IPS-NIHi7 (cell line): ENCODE measurements around the gene CCNJ.
"Not testable (repeated sequence)": the region's sequence is repeated elsewhere in the genome, so short reads cannot be mapped to it uniquely, and the experiment has no call there.

ENCODE experiments used
- DNase-seq: peaks from one replicate; pipeline ENCODE4 v3.0.0; 2012; ENCODE audit warnings: mixed read lengths; ENCODE audit errors: extremely low spot score

Gene CCNJ, protein sequence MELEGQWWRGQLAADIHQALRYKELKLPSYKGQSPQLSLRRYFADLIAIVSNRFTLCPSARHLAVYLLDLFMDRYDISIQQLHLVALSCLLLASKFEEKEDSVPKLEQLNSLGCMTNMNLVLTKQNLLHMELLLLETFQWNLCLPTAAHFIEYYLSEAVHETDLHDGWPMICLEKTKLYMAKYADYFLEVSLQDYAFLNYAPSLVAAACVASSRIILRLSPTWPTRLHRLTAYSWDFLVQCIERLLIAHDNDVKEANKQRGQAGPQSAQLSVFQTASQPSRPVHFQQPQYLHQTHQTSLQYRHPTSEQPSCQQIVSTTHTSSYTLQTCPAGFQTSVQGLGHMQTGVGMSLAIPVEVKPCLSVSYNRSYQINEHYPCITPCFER

DNA sequence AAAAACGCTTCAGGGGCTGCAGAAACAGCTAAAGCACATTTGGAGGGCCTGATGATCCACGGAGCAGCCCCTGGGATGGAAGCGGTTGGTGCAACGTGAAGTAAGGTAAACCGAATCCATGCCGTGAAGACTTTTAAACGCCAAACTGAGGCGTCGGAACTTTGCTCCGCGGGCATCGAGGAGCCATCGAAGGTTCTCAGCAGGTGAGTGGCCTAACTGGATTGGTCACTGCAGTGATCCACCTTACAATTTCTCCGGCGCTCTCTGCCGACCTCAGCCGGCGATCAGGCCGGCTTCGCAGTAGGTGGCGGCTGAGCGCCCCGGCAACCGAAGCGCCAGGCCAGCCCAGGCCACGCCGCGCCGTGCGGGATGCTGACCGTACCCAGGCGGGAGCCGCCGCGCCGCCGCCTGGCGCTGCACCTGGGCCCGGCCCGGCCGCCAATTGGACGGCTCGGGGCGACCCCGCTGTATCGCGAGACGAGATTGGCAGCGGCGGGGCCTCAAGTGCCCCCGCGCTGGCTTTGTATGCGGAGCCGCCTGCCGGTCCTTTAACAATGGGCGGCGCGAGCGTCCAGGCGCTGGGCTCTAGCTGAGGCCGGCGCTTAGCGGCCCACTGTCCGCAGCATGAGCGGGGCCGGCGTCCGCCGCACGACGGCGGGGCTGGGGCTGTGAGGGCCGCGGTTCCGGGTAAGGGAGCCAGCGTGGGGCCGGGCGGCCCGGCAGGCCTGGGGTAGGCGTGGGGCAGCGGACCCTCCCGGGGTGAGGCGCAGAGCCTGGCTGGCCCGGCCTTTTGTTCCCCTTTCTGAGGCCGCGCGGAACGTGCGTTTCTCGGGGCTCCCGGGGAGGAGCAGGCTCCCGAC is at the start of gene CCNJ:
Gene CCNJ, plus strand, starts transcription at position 551 of the 860 bp plus-strand sequence. CDS start 811 bp downstream, outside the sequence.
- peak; percentile 99 for DNase-seq

DNA sequence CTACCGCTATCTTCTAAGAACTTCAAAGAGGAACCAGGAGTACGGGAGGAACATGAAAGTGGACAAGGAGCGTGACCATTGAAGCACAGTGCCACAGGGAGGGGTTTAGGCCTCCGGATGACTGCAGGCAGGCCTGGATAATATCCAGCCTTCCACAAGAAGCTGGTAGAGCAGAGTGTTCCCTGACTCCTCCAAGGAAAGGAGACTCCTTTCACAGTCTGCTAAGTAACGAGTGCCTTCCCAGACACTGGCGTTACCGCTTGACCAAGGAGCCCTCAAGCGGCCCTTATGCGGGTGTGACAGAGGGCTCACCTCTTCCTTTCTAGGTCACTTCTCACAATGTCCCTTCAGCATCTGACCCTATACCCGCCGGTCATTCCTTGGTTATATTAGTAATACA is 49.0 kb upstream of the CCNJ start:
- DNase-seq = not testable (repeated sequence)

DNA sequence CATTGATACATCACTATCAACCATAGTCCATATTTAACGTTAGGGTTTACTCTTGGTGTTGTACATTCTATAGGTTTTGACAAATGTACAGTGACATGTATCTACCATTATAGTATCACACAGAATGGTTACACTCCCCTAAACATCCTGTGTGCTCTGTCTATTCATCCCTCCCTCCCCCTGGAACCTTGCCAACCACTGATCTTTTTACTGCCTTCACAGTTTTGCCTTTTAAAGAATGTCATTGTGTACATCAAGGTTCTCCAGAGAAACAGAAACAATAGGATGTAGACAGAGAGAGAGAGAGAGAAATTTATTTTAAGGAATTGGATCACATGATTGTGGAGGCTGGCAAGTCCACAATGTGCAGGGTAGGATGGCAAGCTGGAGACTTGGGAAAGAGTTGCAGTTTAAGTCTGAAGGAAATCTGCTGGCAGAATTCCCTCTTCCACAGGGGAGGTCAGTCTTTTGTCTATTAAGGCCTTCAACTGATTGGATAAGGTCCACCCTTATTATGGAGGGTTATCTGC is 45.1 kb upstream of the CCNJ start:
- DNase-seq = no peak

DNA sequence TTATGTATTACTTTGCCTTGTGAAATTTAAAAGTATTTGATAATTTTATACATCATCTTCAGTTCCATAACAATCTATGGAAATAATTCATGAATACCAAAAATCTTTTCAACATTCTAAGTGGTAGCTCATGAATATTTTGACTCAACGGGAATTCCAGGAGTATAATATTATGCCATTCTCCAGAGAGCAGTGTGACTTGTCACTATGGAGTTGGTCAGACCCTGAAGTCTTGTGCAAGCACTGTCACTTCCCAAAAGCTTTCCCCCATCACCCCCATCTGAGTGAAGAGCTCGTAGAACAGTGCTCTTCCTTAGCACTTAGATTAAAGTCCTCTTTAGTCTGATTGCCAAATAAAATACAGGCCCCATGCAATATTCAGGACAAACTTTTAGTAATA is 29.4 kb upstream of the CCNJ start:
- DNase-seq = no peak

DNA sequence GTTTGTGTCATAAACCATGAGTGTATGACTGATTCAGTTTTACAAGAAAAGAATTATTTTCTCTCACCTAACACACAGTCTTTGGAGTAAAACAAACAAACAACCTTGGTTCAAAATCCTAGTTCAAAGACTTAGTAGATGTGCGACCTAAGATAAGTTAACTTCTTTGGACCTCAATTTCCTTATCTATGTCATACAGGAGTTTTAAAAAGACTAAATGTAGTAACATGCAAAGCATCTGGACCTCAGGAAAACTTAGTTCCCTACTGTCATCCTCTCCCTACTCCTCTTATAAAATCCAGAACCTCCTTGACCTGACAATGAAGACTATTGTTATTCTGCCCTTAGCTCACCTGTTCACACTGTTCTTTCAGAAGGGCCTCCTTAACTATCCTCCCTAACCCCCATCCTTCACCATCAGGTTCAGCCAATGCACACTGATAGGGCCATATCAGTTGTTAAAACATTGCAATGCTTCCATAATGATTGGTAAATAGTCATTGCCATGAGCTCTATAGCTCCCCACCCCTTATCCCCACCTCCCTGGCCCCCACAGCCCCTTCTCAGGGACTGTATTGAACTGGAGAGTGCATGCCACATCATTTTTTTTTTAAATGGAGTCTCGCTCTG is 28.8 kb upstream of the CCNJ start:
- no peak for DNase-seq

DNA sequence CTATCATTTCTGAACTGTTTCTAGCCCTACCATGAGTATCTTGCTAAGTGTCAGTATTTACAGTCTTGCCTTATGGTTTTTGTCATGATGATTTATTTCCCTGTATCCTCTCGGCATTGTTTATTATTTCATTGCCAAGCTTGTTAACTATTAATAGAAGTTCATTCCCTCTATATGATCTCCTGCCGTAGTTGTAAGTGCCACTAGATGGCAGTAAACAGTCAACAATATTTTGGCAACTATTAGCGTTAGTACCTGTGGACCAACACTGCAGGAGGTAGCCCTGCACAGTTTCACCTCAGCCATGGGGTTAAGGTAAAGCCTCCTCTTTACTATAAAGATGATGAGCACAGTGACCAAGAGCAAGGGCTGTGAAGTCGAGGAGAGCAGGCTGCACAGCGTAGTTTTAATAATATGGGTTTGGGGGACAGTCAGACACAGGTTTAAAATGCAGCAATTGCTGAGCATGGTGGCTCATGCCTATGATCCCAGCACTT is 26.1 kb upstream of the CCNJ start:
- peak; percentile 73 for DNase-seq

DNA sequence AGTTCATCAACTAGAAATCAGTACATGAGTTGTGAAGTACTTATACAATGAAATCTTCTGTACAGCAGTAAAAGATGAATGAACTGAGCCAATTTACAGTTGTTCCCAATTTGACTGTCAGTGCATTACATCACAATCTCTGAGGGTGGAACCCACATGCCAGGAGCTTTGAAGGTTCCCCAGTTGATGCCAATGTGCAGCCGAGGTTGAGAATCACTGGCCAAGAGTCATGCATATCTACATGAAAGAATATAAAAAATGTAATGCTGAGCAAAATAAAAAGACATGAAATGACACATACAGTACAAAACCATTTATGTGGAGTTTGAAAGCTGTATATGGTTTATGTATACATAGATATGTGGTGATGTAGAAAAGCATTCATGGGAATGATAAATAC is 22.1 kb upstream of the CCNJ start:
- no peak for DNase-seq

DNA sequence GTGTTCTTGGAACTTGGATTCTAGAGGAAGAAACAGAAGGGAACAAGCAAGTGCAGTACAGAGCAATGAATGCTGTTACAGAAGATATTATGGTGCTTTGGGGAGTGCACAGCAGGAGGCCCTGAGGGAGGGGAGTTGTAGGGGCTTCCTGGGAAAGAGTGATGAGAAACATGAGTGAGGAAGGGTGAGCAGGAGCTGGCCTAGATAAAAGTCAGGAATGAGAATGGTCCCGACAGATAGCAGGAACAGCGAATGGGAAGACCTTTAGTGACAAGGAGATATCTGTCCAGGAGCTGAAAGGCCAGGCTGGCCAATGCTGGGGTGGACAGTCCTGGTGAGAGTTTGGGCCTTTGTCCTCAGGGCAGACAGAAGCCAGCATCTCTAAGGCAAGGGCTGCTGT is 20.6 kb upstream of the CCNJ start:
- no peak for DNase-seq

DNA sequence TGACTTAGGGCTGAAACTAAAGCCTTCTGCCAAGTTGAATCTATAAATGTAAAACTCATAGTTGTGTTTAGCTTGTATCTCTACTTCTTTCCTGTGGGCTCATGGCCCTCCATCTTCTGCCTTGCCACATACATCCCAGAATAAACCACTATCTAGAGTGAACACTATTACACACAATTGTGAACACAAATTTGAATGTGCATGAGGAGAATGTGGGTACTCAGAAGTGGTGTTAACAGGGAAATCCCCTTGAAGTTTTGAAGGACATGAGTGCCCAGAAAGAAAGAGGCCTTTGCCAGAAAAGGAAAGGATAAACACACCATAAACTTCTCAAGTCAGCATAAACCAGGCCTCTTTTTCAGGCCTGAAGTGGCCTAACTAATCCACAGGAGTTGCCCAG is 20.2 kb upstream of the CCNJ start:
- DNase-seq = no peak

DNA sequence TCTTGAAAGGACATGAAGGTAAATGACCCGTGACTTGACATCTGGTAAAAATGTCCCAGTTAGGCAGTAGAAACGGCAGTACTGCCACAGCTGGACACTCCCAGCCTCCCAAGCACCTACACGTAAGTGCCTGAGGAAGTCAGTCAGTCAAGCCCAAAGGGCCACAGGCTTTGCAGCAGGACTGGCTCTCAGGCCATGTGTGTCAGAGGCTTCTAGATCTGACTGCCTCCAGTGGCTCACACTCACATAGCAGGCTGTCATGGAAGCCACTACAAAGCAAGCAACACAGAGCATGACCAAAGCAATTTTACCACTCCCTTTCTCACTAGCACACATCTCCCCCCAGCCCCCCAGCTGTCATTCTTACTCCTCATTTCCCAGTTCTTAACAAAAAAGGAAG is 17.8 kb upstream of the CCNJ start:
- DNase-seq = peak; percentile 63

DNA sequence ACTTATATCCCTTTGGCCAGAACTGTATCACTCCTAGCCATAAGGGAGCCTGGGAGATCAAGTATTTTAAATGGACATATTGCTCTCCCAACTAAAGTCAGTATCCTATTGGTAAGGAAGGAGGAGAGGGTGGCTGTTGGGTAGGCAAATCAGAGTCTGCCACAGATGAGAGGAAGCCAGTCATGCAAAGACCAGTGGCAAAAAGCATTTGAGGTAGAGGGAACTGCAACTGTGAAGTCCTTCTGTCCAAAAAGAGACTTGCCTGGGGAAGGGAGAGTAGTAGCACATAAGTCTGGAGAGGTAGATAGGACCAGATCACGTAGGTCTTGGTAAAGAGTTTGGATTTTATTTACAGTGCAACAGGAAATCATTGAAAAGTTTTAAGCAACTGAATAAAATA is 8.8 kb upstream of the CCNJ start:
- DNase-seq = no peak

DNA sequence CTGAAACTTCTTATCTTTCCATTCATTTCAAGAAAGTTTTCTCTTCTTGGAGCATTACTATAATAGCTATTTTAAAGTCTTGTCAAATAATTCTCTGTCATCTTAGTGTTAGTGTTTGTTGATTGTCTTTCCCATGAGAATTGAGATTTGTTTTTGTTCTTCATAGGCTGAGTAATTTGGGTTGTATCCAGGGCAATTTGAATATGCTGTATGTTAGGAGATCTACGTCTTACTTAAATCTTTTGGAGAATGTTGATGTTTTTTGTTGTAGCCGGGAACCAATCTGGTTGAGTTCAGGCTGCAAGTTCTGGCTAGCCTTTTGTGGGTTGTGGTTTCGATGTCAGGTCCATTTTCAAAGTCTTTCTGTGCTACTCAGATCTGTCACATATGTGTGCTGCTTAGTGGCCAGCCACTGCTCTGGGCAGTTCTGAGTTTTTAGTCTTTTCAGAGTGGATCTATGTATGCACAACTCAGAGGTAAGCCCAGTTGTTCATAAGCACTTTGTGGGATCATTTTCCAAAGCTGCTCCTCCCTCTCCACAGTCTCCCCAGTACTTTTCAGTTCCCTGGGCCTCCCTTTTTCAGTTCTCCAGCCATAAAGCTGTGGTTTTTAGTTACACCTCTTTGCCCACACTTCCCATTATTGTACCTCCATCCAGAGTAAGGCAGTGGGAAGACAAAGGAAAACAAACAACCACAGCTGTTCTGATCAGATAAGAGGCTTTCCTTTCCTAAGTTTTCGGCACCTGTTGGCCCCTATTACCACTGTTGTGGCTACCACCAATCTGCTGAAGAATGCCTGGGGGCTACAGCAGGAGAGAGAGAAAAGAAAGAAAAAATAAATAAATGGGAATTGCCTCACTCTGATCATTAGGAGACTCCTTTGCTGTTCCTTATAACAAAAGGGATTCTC is 4.7 kb upstream of the CCNJ start:
- DNase-seq = no peak

DNA sequence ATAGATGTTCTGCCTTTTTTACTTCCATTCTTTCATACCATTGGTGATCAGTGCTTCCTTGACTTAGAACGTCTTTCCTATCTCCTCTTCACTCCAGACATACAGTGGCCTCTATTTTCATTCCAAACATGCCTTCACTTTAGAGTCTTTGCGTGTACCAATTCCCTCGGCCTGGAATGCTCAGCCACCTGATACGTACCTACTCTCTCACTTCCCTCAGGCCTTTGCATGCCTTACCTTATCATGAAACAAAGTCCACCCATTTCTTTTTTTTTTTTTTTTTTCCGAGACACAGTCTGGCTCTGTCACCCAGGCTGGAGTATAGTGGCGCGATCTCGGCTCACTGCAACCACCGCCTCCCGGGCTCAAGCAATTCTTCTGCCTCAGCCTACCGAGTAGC is 2.2 kb upstream of the CCNJ start:
- no peak for DNase-seq

DNA sequence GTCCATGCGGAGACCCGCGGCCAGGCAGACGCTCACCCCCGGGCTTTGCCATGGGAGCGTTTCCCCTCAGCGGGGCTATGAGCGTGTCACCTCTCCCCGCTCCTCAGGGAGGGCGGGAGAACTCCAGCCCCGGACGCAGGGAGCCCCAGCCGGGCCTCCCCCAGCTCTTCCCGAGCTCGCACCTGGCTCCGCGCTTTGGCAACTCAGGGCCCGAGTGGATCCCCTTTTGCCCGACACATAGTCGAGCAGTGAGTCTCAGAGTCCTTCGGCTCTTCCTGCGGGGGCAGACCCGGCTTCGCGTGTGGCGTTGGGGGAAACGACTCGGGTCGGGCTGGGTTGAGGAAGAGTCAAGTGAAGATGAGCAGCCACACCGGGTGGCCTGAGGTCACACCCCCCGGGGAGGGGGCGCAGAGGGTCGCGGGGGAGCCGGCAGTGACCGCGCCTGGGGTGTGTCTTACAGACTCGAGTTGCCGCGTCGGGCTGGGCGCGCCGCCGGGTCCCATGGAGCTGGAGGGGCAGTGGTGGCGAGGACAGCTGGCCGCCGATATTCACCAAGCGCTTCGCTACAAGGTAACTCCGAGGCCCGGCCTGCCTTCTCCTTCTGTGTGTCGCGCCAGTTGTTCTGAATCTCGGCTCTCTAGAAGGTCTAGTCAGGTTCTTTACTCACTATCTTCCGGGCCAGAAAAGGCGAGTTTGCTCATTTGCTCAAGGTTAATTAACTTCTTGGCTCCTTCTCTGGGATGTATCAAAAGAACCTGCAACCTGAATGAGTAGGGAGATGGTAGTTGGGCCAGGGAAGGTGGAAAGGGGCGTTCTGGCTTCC is 721 bp downstream of the CCNJ start:
- DNase-seq = peak; percentile 59

DNA sequence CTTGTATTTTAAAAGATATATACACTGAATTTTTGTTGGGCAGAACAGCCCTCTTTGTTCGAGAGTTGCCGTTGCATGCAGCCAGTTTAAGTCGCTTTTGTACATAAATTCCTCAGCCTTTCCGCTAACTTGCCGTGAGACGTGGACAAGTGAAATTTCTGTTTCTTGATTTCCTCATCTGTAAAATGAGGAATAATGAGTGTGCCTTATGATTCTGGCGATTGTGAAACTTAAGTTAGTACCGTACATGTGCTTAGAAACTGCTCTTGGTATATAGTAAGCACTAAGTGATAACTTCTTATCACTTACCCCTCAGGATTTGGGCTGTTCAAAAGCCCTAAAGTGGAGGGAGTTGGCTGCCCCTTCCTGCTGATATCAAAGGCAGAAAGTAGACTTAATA is 1.4 kb downstream of the CCNJ start:
- DNase-seq = peak; percentile 10

DNA sequence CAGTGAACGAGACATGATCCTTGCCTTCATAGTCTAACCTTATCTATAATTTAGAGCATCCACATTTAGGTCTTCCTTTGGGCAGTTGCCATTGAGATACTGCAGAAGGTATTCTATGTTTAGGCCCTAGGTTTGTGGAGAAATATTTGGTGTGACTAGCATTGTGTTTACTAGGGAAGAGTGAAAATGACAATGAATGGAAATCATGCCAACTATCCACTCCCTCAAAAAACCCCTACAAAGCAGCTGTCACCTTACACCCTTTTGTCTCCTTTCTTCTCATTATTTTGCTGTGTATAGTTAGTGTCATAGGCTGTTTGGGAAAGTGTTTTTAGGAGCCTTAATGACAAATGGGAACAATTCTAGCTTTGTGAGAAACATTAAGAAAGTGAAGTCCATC is 3.2 kb downstream of the CCNJ start:
- no peak for DNase-seq

DNA sequence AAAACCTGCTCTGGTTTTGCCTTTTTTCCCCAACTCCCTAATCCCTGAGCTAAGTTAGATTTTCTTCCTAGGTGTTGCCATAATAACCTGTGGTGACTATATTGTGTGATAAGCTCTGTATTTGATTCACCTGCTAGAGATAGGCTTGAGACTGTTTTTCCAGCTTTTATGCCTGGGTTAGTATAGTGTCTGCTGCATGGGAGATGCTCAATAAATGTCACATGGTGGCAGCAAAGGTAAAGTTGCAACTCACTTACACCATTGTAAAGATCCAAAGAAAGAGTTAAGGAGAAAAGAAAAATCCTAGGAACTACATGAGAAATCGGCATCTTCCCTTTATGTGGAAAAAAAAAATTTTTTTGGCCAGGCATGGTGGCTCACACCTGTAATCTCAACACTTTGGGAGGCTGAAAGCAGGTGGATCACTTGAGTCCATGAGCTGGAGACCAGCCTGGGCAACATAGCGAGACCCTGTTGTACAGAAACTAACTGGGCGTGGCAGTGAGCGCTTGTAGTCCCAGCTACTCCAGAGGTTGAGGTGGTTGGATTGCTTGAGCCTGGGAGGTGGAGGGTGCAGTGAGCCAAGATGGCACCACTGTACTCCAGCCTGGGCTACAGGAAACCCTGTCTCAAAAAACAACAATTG is 3.7 kb downstream of the CCNJ start:
- no peak for DNase-seq

DNA sequence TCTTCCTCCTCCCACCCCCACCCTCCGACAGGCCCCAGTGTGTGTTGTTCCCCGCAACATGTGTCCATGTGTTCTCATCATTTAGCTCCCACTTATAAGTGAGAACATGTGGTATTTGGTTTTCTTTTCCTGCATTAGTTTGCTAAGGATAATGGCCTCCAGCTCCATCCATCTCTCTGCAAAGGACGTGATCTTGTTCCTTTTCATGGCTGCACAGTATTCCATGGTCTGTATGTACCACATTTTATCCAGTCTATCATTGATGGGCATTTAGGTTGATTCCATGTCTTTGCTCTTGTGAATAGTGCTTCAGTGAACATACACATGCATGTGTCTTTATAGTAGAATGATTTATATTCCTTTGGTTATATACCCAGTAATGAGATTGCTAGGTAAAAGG is 4.5 kb downstream of the CCNJ start:
- not testable (repeated sequence) for DNase-seq

DNA sequence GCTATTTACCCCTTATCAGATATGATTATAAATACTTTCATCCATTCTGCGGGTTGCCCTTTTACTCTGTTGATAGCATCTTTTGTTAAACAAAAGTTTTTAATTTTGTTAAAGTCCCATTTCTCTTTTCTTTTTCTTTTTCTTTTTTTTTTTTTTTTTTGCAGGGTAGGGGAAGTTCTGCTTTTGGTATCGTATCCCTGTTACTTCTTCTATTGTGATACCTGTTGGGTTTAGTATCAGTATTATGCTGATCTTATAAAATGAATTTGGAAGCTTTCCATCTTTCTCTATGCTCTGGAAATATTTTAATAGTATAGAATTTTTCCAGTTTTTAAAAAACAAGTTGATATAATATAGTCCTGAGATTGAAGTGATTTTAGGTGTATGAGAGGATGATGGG is 6.0 kb downstream of the CCNJ start:
- no peak for DNase-seq

DNA sequence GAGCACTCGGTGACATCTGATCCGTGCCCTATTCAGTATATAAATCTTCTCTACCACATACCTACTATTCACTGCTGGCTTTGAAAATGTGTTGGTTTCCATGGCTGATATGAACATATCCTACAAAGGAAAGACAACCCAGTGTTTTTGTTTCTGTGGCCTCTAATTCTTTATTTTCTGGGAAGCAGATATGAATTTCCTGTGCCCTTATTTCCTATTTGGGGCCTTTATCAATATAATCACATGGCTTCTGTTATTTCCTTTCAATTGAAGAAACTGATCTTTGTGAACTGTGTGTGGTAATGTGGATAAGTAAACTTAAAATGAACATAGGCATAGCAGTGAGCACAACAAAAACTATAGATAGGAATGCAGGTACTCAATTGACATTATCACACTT is 10.6 kb downstream of the CCNJ start:
- no peak for DNase-seq
